ENCODE results near the gene FGF13. TPM values are rescaled to one million over a fixed set of nuclear protein-coding genes. Genes with fewer than 3 reads are reported as not detected.

FGF13 gene
- total and polyA plus RNA-seq, 2 of the 4 experiments (the other 2 are of a cell fraction), result 0.18 TPM; not detected in 1

DNA sequence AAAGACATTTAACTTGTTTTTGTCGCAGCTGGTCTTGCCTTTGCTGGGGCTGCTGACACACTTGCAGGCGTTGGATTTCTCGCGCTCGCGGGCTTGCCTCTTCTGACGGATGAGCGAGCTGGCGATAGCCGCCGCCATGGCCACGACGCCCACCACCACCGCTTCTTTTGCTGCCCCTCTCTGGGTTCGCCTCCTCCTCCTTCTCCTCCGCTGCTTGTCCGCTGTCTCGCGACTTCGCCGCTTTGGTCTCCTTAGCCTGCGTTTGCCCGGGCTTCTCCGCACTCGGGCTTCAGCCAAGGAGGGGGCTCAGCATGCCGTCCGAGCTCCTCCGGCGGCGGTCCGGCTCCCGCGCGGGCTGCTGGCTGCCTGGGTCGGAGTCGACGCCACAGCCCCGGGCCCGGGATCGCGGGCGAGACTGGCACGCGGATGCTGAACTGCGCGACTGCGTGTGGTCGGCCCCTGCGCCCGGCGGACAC, 613 bp downstream of the FGF13 start:
- no peak overlapping the region for H3K9ac ChIP-seq (ENCODE audit: low read depth, low read length)
- no peak overlapping the region for H2BK20ac ChIP-seq (ENCODE audit: low read depth, low read length)
- dilution Hi-C loops (cut with HindIII; ENCODE audit: low sequenced_read_pairs, unreplicated experiment), result no loop called here
- no peak overlapping the region for H3K27ac ChIP-seq (ENCODE audit: insufficient read depth, low read length)
- H3K56ac ChIP-seq (ENCODE audit: extremely low read depth, insufficient read depth, low read length), result no peak overlapping the region
- no peak overlapping the region for H3K14ac ChIP-seq (replicated peaks; ENCODE audit: low read depth, low read length)
- H3K23ac ChIP-seq (ENCODE audit: low read depth, low read length), result no peak overlapping the region
- no peaks in the 10 kb centered on the region for H3K36me3 ChIP-seq (ENCODE audit: control insufficient read depth, insufficient read depth, low read length)
- no peak overlapping the region for H3K18ac ChIP-seq (ENCODE audit: low read depth, low read length)
- no peak overlapping the region for H2AK5ac ChIP-seq (ENCODE audit: low read depth, low read length)
- BruUV-seq (replicated peaks), result no TSS peak
- H3K9me3 ChIP-seq (ENCODE audit: control insufficient read depth, insufficient read depth, low read length), result no peaks in the 10 kb centered on the region; the same call in 1 of the 2 replicates
- no peaks in the 10 kb centered on the region for H3K4me1 ChIP-seq (ENCODE audit: control insufficient read depth, insufficient read depth, low read length)
- peaks cover 3% of the 10 kb centered on the region; the same call in 1 of the 2 replicates for H3K27me3 ChIP-seq (ENCODE audit: control insufficient read depth, insufficient read depth, low read length)
- H3K4ac ChIP-seq (ENCODE audit: low read depth, low read length), result no peak overlapping the region
- CTCF ChIA-PET, result no interaction called here
- H3K4me2 ChIP-seq (ENCODE audit: low read depth, low read length), result no peak overlapping the region
- ATAC-seq (ENCODE audit: low read depth) (no peak), DNase-seq (no peak)
- H2BK120ac ChIP-seq (ENCODE audit: low read depth, low read length), result no peak overlapping the region
- no peak overlapping the region for H2BK5ac ChIP-seq (ENCODE audit: low read depth, low read length, poor library complexity, severe bottlenecking)
- no peak overlapping the region for H3K4me3 ChIP-seq (ENCODE audit: insufficient read depth, low read depth, low read length)
- H4K91ac ChIP-seq (ENCODE audit: insufficient read depth, low read depth, low read length), result no peak overlapping the region
- no peak overlapping the region for H2AK9ac ChIP-seq (replicated peaks; ENCODE audit: low read depth, low read length, poor library complexity)
- POLR2A ChIA-PET (ENCODE audit: unreplicated experiment), result no interaction called here
- H4K8ac ChIP-seq (ENCODE audit: low read depth in 2 of 2, low read length in 2 of 2), result no peak overlapping the region
- in situ Hi-C loops (cut with MboI; ENCODE audit: low sequenced_read_pairs), result no loop called here
- TF ChIP-seq, protein P1, sequence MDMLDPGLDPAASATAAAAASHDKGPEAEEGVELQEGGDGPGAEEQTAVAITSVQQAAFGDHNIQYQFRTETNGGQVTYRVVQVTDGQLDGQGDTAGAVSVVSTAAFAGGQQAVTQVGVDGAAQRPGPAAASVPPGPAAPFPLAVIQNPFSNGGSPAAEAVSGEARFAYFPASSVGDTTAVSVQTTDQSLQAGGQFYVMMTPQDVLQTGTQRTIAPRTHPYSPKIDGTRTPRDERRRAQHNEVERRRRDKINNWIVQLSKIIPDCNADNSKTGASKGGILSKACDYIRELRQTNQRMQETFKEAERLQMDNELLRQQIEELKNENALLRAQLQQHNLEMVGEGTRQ (IDR thresholded peaks at IDR 0.05; ENCODE audit: low read depth, low read length), result no peak
- TF ChIP-seq FOS (IDR thresholded peaks at IDR 0.05; ENCODE audit: low read depth, low read length) (no peak), MAZ (IDR thresholded peaks at IDR 0.05; ENCODE audit: borderline replicate concordance, low read depth, low read length) (no peak), MAFK (IDR thresholded peaks at IDR 0.05; ENCODE audit: low read depth, low read length) (no peak), RCOR1 (IDR thresholded peaks at IDR 0.05; ENCODE audit: insufficient replicate concordance, low read length) (no peak), CEBPB (IDR thresholded peaks at IDR 0.05; ENCODE audit: low read depth, low read length) (no peak), ELK1 (IDR thresholded peaks at IDR 0.05; ENCODE audit: borderline replicate concordance, low read depth, low read length) (no peak), POLR2A (IDR thresholded peaks at IDR 0.05; ENCODE audit: low read depth, low read length) (no peak), MXI1 (IDR thresholded peaks at IDR 0.05; ENCODE audit: borderline replicate concordance, low read depth, low read length) (no peak), NFE2L2 (IDR thresholded peaks at IDR 0.05; ENCODE audit: low read depth, low read length) (no peak), SMC3 (IDR thresholded peaks at IDR 0.05; ENCODE audit: low read depth, low read length) (no peak)
- no peak overlapping the region for H2BK15ac ChIP-seq (ENCODE audit: low read depth, low read length)
- H4K5ac ChIP-seq (ENCODE audit: low read depth, low read length), result no peak overlapping the region
- no peaks in the 10 kb centered on the region for H3K79me1 ChIP-seq (ENCODE audit: low read depth in 1 of 2, low read length in 2 of 2)
- WGBS, 2 experiments (ENCODE audit: extremely low coverage in 2 of 2, insufficient read length in 1 of 2), result 40% methylated on average over 7 of the region's 51 CpGs; no CpG with 5 or more reads in 1 of the 2 experiments
- H2AFZ ChIP-seq (replicated peaks; ENCODE audit: low read length, poor library complexity), result no peak overlapping the region
- no peaks in the 10 kb centered on the region for H3K9me1 ChIP-seq (ENCODE audit: insufficient read depth, low read length)
- H4K20me1 ChIP-seq (ENCODE audit: insufficient read depth, low read length), result no peaks in the 10 kb centered on the region
- intact Hi-C loops (cut with micrococcal nuclease), result no loop called here

Data from IMR-90 (cell line).